WTC11 (cell line): ENCODE results near the gene SOX4. TPM values are rescaled to one million over a fixed set of nuclear protein-coding genes. Genes with fewer than 3 reads are reported as not detected.
A peak's percentile ranks its signal among the peaks of the same experiment; 100 is the strongest.

Experiments used
- ATAC-seq: fragments of 200-7000 bp; cut with Tn5 transposase; 2 replicates; pipeline ENCODE4 v1.10.0; 2021; ENCODE audit warnings: mild to moderate bottlenecking, moderate library complexity
- CTCF ChIA-PET: fragments of 300-600 bp; sonication (Branson Sonifier 250); formaldehyde crosslinking; loops from one replicate; lab custom pipeline; 2021; ENCODE audit warnings: antibody characterized with exemption; lab: Charles Lee
- POLR2A ChIA-PET: fragments of 350-600 bp; sonication (Branson Sonifier 250); formaldehyde crosslinking; loops from one replicate; lab custom pipeline; 2021; ENCODE audit warnings: antibody characterized with exemption; lab: Charles Lee
- DNase-seq: peaks from one replicate; pipeline ENCODE4 v3.0.0; 2021; ENCODE audit warnings: low spot score
- H3K27ac Mint-ChIP-seq: 2 replicates; pipeline ENCODE4 v1.8.0; 2021; ENCODE audit warnings: mixed read lengths
- H3K27me3 Mint-ChIP-seq: 2 replicates; pipeline ENCODE4 v1.8.0; 2021; ENCODE audit warnings: low read depth, mild to moderate bottlenecking, moderate library complexity, mixed read lengths
- H3K36me3 Mint-ChIP-seq: 2 replicates; pipeline ENCODE4 v1.8.0; 2021; ENCODE audit warnings: mixed read lengths
- H3K4me1 Mint-ChIP-seq: 2 replicates; pipeline ENCODE4 v1.8.0; 2022; ENCODE audit warnings: mixed read lengths
- H3K4me3 Mint-ChIP-seq: 2 replicates; pipeline ENCODE4 v1.8.0; 2021; ENCODE audit warnings: mild to moderate bottlenecking, moderate library complexity, mixed read lengths
- H3K9me3 Mint-ChIP-seq: 2 replicates; pipeline ENCODE4 v1.8.0; 2021; ENCODE audit warnings: mixed read lengths
- E2F4 ChIP-seq: sonication (generic); formaldehyde crosslinking; IDR thresholded peaks from 2 replicates; pipeline ENCODE4 v1.8.1; 2022; ENCODE audit warnings: low read depth, mild to moderate bottlenecking, moderate library complexity, missing genetic modification reagents, borderline replicate concordance
- FOXP1 ChIP-seq: sonication (generic); formaldehyde crosslinking; IDR thresholded peaks from 2 replicates; pipeline ENCODE4 v1.8.0; 2022; ENCODE audit warnings: missing genetic modification reagents, mild to moderate bottlenecking, moderate library complexity, borderline replicate concordance
- HMGA2 ChIP-seq: fragments of 250-450 bp; sonication (Bioruptor Pico); IDR thresholded peaks from 2 replicates; pipeline ENCODE4 v1.4.0; 2021; ENCODE audit warnings: mild to moderate bottlenecking, moderate library complexity
- MXD4 ChIP-seq: fragments of 250-450 bp; sonication (Bioruptor Pico); IDR thresholded peaks from 2 replicates; pipeline ENCODE4 v1.8.0; 2021; ENCODE audit warnings: mild to moderate bottlenecking, moderate library complexity, borderline replicate concordance
- NFATC4 ChIP-seq: fragments of 250-450 bp; sonication (Bioruptor Pico); IDR thresholded peaks from 2 replicates; pipeline ENCODE4 v1.9.0; 2021; ENCODE audit warnings: mild to moderate bottlenecking
- PRDM15 ChIP-seq: sonication (generic); formaldehyde crosslinking; IDR thresholded peaks from 2 replicates; pipeline ENCODE4 v1.8.0; 2022; ENCODE audit warnings: missing genetic modification reagents
- STAT6 ChIP-seq: sonication (generic); formaldehyde crosslinking; conservative IDR thresholded peaks from 2 replicates; pipeline ENCODE4 v1.8.1; 2023; ENCODE audit warnings: mild to moderate bottlenecking, low read depth, missing genetic modification reagents, moderate library complexity
- TEAD4 ChIP-seq: sonication (generic); formaldehyde crosslinking; IDR thresholded peaks from 2 replicates; pipeline ENCODE4 v1.8.0; 2022; ENCODE audit warnings: mild to moderate bottlenecking, missing genetic modification reagents
- ZNF263 ChIP-seq: sonication (generic); formaldehyde crosslinking; IDR thresholded peaks from 2 replicates; pipeline ENCODE4 v1.8.1; 2022; ENCODE audit warnings: low read depth, mild to moderate bottlenecking, moderate library complexity, missing genetic modification reagents
- ZNF317 ChIP-seq: sonication (generic); formaldehyde crosslinking; IDR thresholded peaks from 2 replicates; pipeline ENCODE4 v1.8.1; 2023; ENCODE audit warnings: low read depth, mild to moderate bottlenecking, moderate library complexity, missing genetic modification reagents, borderline replicate concordance
- ZNF396 ChIP-seq: fragments of 250-450 bp; sonication (Bioruptor Pico); IDR thresholded peaks from 2 replicates; pipeline ENCODE4 v1.8.0; 2021; ENCODE audit warnings: mild to moderate bottlenecking, moderate library complexity, borderline replicate concordance
- ZNF416 ChIP-seq: fragments of 250-450 bp; sonication (Bioruptor Pico); IDR thresholded peaks from 2 replicates; pipeline ENCODE4 v1.9.0; 2021; ENCODE audit warnings: mild to moderate bottlenecking, inconsistent platforms
- total RNA-seq: library from RNA; stranded (reverse); gene quantifications from 3 replicates; pipeline ENCODE4 v1.2.3, GENCODE V29; 2021
- TF ChIP-seq, protein P1 (sequence below): sonication (generic); formaldehyde crosslinking; IDR thresholded peaks from 2 replicates; pipeline ENCODE4 v1.8.0; 2023; ENCODE audit warnings: missing genetic modification reagents, mild to moderate bottlenecking, borderline replicate concordance
- TF ChIP-seq, protein P2 (sequence below): sonication (generic); formaldehyde crosslinking; IDR thresholded peaks from 2 replicates; pipeline ENCODE4 v1.8.1; 2022; ENCODE audit warnings: mild to moderate bottlenecking, moderate library complexity, missing genetic modification reagents
- TF ChIP-seq, protein P3 (sequence below): sonication (generic); formaldehyde crosslinking; IDR thresholded peaks from 2 replicates; pipeline ENCODE4 v1.8.0; 2022; ENCODE audit warnings: mild to moderate bottlenecking, missing genetic modification reagents

Gene SOX4
- total RNA-seq, 1 experiment from 2014 or later = 182 TPM

DNA sequence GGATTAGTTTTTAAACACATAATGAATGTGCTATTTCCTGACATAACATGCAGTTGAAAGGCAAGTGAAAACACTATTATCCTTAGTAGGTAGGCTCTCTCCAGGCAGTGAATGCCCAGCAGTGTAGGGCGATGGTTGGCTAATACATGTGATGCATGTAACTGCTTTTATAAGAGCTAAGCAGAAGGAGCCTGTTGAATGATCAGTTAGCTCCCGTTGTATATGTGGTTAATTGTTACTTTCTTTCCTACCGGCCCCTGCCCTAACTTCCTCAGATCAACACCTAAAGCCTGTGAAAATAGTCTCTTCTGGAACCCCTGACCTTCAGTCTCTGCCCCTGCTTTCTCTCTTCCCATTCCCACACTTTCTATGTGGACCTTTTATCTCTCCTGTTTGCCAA is 10.5 kb downstream of the SOX4 start:
- Mint-ChIP-seq H3K4me1 (peaks cover 61% of the 10 kb centered on the region), H3K27me3 (no peaks in the 10 kb centered on the region), H3K27ac (peak overlapping the region; percentile 19; the same call in 1 of the 2 replicates), H3K36me3 (no peaks in the 10 kb centered on the region), H3K9me3 (peaks cover 2% of the 10 kb centered on the region; the same call in 1 of the 2 replicates), H3K4me3 (no peak overlapping the region)
- TF ChIP-seq NFATC4 (no peak), ZNF263 (no peak), TEAD4 (CRISPR knock-in tag) (no peak), HMGA2 (CRISPR knock-in tag) (no peak), E2F4 (CRISPR knock-in tag) (no peak), MXD4 (no peak), ZNF317 (CRISPR knock-in tag) (no peak), STAT6 (no peak), ZNF416 (CRISPR knock-in tag) (no peak), PRDM15 (no peak), FOXP1 (CRISPR knock-in tag) (no peak), ZNF396 (CRISPR knock-in tag) (no peak)
- TF ChIP-seq, protein P1, sequence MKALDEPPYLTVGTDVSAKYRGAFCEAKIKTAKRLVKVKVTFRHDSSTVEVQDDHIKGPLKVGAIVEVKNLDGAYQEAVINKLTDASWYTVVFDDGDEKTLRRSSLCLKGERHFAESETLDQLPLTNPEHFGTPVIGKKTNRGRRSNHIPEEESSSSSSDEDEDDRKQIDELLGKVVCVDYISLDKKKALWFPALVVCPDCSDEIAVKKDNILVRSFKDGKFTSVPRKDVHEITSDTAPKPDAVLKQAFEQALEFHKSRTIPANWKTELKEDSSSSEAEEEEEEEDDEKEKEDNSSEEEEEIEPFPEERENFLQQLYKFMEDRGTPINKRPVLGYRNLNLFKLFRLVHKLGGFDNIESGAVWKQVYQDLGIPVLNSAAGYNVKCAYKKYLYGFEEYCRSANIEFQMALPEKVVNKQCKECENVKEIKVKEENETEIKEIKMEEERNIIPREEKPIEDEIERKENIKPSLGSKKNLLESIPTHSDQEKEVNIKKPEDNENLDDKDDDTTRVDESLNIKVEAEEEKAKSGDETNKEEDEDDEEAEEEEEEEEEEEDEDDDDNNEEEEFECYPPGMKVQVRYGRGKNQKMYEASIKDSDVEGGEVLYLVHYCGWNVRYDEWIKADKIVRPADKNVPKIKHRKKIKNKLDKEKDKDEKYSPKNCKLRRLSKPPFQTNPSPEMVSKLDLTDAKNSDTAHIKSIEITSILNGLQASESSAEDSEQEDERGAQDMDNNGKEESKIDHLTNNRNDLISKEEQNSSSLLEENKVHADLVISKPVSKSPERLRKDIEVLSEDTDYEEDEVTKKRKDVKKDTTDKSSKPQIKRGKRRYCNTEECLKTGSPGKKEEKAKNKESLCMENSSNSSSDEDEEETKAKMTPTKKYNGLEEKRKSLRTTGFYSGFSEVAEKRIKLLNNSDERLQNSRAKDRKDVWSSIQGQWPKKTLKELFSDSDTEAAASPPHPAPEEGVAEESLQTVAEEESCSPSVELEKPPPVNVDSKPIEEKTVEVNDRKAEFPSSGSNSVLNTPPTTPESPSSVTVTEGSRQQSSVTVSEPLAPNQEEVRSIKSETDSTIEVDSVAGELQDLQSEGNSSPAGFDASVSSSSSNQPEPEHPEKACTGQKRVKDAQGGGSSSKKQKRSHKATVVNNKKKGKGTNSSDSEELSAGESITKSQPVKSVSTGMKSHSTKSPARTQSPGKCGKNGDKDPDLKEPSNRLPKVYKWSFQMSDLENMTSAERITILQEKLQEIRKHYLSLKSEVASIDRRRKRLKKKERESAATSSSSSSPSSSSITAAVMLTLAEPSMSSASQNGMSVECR (CRISPR knock-in tag) = no peak
- TF ChIP-seq, protein P2, sequence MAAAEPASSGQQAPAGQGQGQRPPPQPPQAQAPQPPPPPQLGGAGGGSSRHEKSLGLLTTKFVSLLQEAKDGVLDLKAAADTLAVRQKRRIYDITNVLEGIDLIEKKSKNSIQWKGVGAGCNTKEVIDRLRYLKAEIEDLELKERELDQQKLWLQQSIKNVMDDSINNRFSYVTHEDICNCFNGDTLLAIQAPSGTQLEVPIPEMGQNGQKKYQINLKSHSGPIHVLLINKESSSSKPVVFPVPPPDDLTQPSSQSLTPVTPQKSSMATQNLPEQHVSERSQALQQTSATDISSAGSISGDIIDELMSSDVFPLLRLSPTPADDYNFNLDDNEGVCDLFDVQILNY (CRISPR knock-in tag) = no peak
- TF ChIP-seq, protein P3, sequence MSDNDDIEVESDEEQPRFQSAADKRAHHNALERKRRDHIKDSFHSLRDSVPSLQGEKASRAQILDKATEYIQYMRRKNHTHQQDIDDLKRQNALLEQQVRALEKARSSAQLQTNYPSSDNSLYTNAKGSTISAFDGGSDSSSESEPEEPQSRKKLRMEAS (CRISPR knock-in tag) = no peak
- ChIA-PET CTCF (interaction anchor here (1.4 kb wide), 1 partner anchor 60 kb away, joined by 3 read pairs; no protein-coding TSS in a partner anchor), POLR2A (interaction anchor here (2.5 kb wide), 1 partner anchor 10 kb away, joined by 7 read pairs; the partner anchor contains the start of gene SOX4)
- ATAC-seq (no peak), DNase-seq (no peak)
